AG10803 (cell line): ENCODE measurements around the gene UBE2J1.
A peak's percentile ranks its signal among the peaks of the same experiment; 100 is the strongest.

ENCODE experiments used
- DNase-seq: peaks from one replicate; pipeline ENCODE4 v3.0.0; 2010; ENCODE audit warnings: low read depth
- H3K4me3 ChIP-seq: 2 replicates; pipeline ENCODE4 v1.5.1; 2011; ENCODE audit warnings: mild to moderate bottlenecking, low read length, control low read depth
- TF ChIP-seq, protein P1 (sequence below): conservative IDR thresholded peaks from 2 replicates; pipeline ENCODE4 v1.5.1; 2011; ENCODE audit warnings: mild to moderate bottlenecking, low read length, control low read depth, inconsistent platforms

UBE2J1 gene

GRCh38 chr6:89282749-89283148 is 69.8 kb downstream of the UBE2J1 start:
- H3K4me3 ChIP-seq: no peak overlapping the region
- TF ChIP-seq, protein P1, sequence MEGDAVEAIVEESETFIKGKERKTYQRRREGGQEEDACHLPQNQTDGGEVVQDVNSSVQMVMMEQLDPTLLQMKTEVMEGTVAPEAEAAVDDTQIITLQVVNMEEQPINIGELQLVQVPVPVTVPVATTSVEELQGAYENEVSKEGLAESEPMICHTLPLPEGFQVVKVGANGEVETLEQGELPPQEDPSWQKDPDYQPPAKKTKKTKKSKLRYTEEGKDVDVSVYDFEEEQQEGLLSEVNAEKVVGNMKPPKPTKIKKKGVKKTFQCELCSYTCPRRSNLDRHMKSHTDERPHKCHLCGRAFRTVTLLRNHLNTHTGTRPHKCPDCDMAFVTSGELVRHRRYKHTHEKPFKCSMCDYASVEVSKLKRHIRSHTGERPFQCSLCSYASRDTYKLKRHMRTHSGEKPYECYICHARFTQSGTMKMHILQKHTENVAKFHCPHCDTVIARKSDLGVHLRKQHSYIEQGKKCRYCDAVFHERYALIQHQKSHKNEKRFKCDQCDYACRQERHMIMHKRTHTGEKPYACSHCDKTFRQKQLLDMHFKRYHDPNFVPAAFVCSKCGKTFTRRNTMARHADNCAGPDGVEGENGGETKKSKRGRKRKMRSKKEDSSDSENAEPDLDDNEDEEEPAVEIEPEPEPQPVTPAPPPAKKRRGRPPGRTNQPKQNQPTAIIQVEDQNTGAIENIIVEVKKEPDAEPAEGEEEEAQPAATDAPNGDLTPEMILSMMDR: no peak
- DNase-seq: no peak

GRCh38 chr6:89281779-89282246 is 70.7 kb downstream of the UBE2J1 start:
- TF ChIP-seq, protein P1: peak; percentile 41
- peak; percentile 15 for DNase-seq
- no peak overlapping the region for H3K4me3 ChIP-seq

GRCh38 chr6:89278956-89279355 is 73.6 kb downstream of the UBE2J1 start:
- no peak overlapping the region for H3K4me3 ChIP-seq
- TF ChIP-seq, protein P1: no peak
- no peak for DNase-seq
